SK-N-MC (cell line): ENCODE measurements around the gene DIDO1.

Source experiments
- DNase-seq: peaks from one replicate; pipeline ENCODE4 v3.0.0-alpha.2; 2011; ENCODE audit warnings: low read depth, low spot score
- H3K27ac ChIP-seq: fragments of 200-600 bp; sonication (generic); 2 replicates; pipeline ENCODE4 v1.5.1; 2016; ENCODE audit warnings: mixed run types
- H3K36me3 ChIP-seq: fragments of 200-600 bp; sonication (generic); 2 replicates; pipeline ENCODE4 v1.6.1; 2017; ENCODE audit warnings: antibody characterized with exemption, low read length, mixed read lengths; ENCODE audit not compliant: insufficient read depth
- H3K4me3 ChIP-seq: fragments of 200-600 bp; sonication (generic); 2 replicates; pipeline ENCODE4 v1.5.1; 2016
- H3K9ac ChIP-seq: fragments of 200-600 bp; sonication (generic); 2 replicates; pipeline ENCODE4 v1.8.0; 2017; ENCODE audit warnings: mixed run types, mixed read lengths; ENCODE audit not compliant: insufficient read length
- H3K9me3 ChIP-seq: fragments of 200-600 bp; sonication (generic); 2 replicates; pipeline ENCODE4 v1.6.1; 2017; ENCODE audit warnings: low read depth, mild to moderate bottlenecking, antibody characterized with exemption, low read length, moderate library complexity, mixed read lengths
- EZH2 ChIP-seq: fragments of 200-600 bp; sonication (generic); IDR thresholded peaks from one replicate; pipeline ENCODE4 v1.6.1; 2017; ENCODE audit warnings: antibody characterized with exemption
- FOXP2 ChIP-seq: optimal IDR thresholded peaks from 2 replicates; pipeline ENCODE3; 2011; ENCODE audit warnings: mild to moderate bottlenecking, moderate library complexity; ENCODE audit not compliant: insufficient read depth; ENCODE audit errors: extremely low read length, control extremely low read depth
- POLR2AphosphoS5 ChIP-seq: IDR thresholded peaks from 2 replicates; pipeline ENCODE4 v1.6.1; 2012; ENCODE audit warnings: mild to moderate bottlenecking, low read depth, low read length, borderline replicate concordance

DIDO1 gene

GRCh38 chr20:62952968-62953838 is 26.9 kb upstream of the DIDO1 start:
- Histone ChIP-seq H3K9me3 (no peaks in the 10 kb centered on the region), H3K9ac (no peak overlapping the region), H3K27ac (no peak overlapping the region), H3K36me3 (no peaks in the 10 kb centered on the region; the same call in 1 of the 2 replicates), H3K4me3 (no peak overlapping the region)
- no peak for DNase-seq
- no peak for TF ChIP-seq POLR2AphosphoS5
- TF ChIP-seq FOXP2, result no peak
- TF ChIP-seq EZH2, result no peak

- Histone ChIP-seq H3K27ac (no peak within 1 kb of the TSS), H3K9ac (no peak within 1 kb of the TSS), H3K36me3 (no peaks in the 10 kb centered on the region; the same call in 1 of the 2 replicates), H3K4me3 (no peak within 1 kb of the TSS), H3K9me3 (no peaks in the 10 kb centered on the region)
- no peak for TF ChIP-seq EZH2
- TF ChIP-seq POLR2AphosphoS5, result no peak
- no peak for TF ChIP-seq FOXP2
- DNase-seq, result no peak
Measured at GRCh38 chr20:62952373-62952967, 26.2 kb upstream of the DIDO1 start, which contains the start of gene SLC17A9. SLC17A9 (plus strand) TSS chr20:62952709; CDS start chr20:62952831, 122 bp downstream.

GRCh38 chr20:62951896-62952372 is 25.6 kb upstream of the DIDO1 start:
- no peak overlapping the region for H3K9ac ChIP-seq
- no peak overlapping the region for H3K4me3 ChIP-seq
- no peaks in the 10 kb centered on the region for H3K9me3 ChIP-seq
- H3K36me3 ChIP-seq, result peaks cover 2% of the 10 kb centered on the region; the same call in 1 of the 2 replicates
- TF ChIP-seq POLR2AphosphoS5 (no peak), EZH2 (no peak), FOXP2 (no peak)
- H3K27ac ChIP-seq, result no peak overlapping the region
- DNase-seq, result no peak

- H3K9ac ChIP-seq, result no peak overlapping the region
- H3K27ac ChIP-seq, result no peak overlapping the region
- DNase-seq, result no peak
- H3K36me3 ChIP-seq, result peaks cover 6% of the 10 kb centered on the region; the same call in 1 of the 2 replicates
- no peak for TF ChIP-seq POLR2AphosphoS5
- H3K9me3 ChIP-seq, result no peaks in the 10 kb centered on the region
- no peak overlapping the region for H3K4me3 ChIP-seq
Measured at GRCh38 chr20:62951143-62951895, 25.0 kb upstream of the DIDO1 start.

GRCh38 chr20:62950741-62951140 is 24.4 kb upstream of the DIDO1 start:
- Histone ChIP-seq H3K9me3 (no peaks in the 10 kb centered on the region), H3K4me3 (no peak overlapping the region), H3K27ac (no peak overlapping the region), H3K36me3 (peaks cover 12% of the 10 kb centered on the region; the same call in 1 of the 2 replicates), H3K9ac (no peak overlapping the region)
- no peak for DNase-seq
- TF ChIP-seq FOXP2 (no peak), EZH2 (no peak)

- Histone ChIP-seq H3K36me3 (peaks cover 18% of the 10 kb centered on the region; the same call in 1 of the 2 replicates), H3K27ac (no peak overlapping the region), H3K4me3 (no peak overlapping the region), H3K9ac (no peak overlapping the region), H3K9me3 (no peaks in the 10 kb centered on the region)
- no peak for DNase-seq
- no peak for TF ChIP-seq FOXP2
- TF ChIP-seq POLR2AphosphoS5, result no peak
- TF ChIP-seq EZH2, result no peak
Measured at GRCh38 chr20:62949962-62950361, 23.7 kb upstream of the DIDO1 start.

GRCh38 chr20:62949153-62949821 is 23.0 kb upstream of the DIDO1 start:
- H3K9ac ChIP-seq, result no peak overlapping the region
- no peaks in the 10 kb centered on the region for H3K9me3 ChIP-seq
- DNase-seq, result no peak
- no peak overlapping the region for H3K27ac ChIP-seq
- TF ChIP-seq EZH2 (no peak), FOXP2 (no peak), POLR2AphosphoS5 (no peak)
- peaks cover 25% of the 10 kb centered on the region for H3K36me3 ChIP-seq
- no peak overlapping the region for H3K4me3 ChIP-seq
